ENCODE results near the gene CLCA2. TPM values are rescaled to one million over a fixed set of nuclear protein-coding genes. Genes with fewer than 3 reads are reported as not detected.

Gene CLCA2
- total and polyA plus RNA-seq, 2 of the 8 experiments (the other 6 are each of a cell fraction or from before 2014, with no cell fraction given), result not detected

DNA sequence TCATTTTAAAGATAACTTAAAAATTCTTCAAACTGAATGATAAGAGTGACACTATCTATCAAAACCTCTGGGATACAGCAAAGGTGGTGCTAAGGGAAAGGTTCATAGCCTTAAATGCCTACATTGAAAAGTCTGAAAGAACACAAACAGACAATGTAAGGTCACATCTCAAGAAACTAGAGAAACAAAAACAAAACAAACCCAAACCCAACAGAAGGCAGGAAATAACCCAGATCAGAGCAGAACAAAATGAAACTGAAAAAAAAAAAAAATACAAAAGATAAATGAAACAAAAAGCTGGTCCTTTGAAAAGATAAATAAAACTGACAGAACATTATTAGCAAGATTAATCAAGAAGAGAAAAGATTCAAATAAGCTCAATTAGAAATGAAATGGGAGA, 34.7 kb upstream of the CLCA2 start:
- Histone ChIP-seq H2BK15ac (ENCODE audit: low read length) (no peak overlapping the region), H4K5ac (ENCODE audit: insufficient read length, low read depth, low read length) (no peak overlapping the region), H3K23me2 (ENCODE audit: low read depth, low read length) (no peaks in the 10 kb centered on the region), H3K36me3 (ENCODE audit: control insufficient read depth in 2 of 4, insufficient read depth in 4 of 4, low read length in 3 of 4) (no peaks in the 10 kb centered on the region; a peak in 1 of 8 replicates), H3K23ac (ENCODE audit: insufficient read length) (no peak overlapping the region), H3K18ac (ENCODE audit: extremely low read depth, low read length) (no peak overlapping the region), H2BK120ac (replicated peaks; ENCODE audit: low read depth, low read length) (no peak overlapping the region), H3K9ac (replicated peaks in 1 of 4; ENCODE audit: extremely low read depth in 1 of 4, low read depth in 3 of 4, low read length in 3 of 4) (no peak overlapping the region), H2AFZ (ENCODE audit: low read length) (no peak overlapping the region), H3K4me2 (ENCODE audit: insufficient read depth in 1 of 2, low read depth in 2 of 2, low read length in 2 of 2) (no peak overlapping the region), H3K4ac (replicated peaks; ENCODE audit: insufficient read length, low read depth, low read length) (no peak overlapping the region), H4K91ac (replicated peaks; ENCODE audit: insufficient read length, low read length) (no peak overlapping the region), H3K56ac (replicated peaks; ENCODE audit: insufficient read length, low read depth, low read length) (no peak overlapping the region), H2AK5ac (ENCODE audit: low read depth, low read length) (no peak overlapping the region), H4K20me1 (replicated peaks in 1 of 2; ENCODE audit: control insufficient read depth in 1 of 2, insufficient read depth in 2 of 2, low read length in 2 of 2) (no peaks in the 10 kb centered on the region), H3K79me1 (ENCODE audit: low read depth, low read length) (no peaks in the 10 kb centered on the region), H3K9me3 (ENCODE audit: insufficient read depth in 2 of 2, low read depth in 1 of 2, low read length in 1 of 2) (no peaks in the 10 kb centered on the region), H3K14ac (ENCODE audit: insufficient read length) (no peak overlapping the region), H3K4me3 (ENCODE audit: extremely low read depth in 1 of 4, insufficient read depth in 2 of 4, low read depth in 3 of 4, low read length in 4 of 4) (no peak overlapping the region), H2BK5ac (ENCODE audit: low read depth, low read length) (no peak overlapping the region), H3K79me2 (ENCODE audit: control insufficient read depth in 1 of 2, insufficient read depth in 2 of 2, low read length in 2 of 2) (peaks cover 0 to 51% of the 10 kb centered on the region in 2 experiments; a peak in 2 of 4 replicates), H3K27me3 (replicated peaks in 1 of 4; ENCODE audit: control insufficient read depth in 3 of 4, extremely low read depth in 1 of 4, insufficient read depth in 3 of 4, low read length in 3 of 4) (no peaks in the 10 kb centered on the region), H2BK20ac (ENCODE audit: low read length) (no peak overlapping the region), H3K4me1 (replicated peaks in 1 of 4; ENCODE audit: control insufficient read depth in 3 of 4, insufficient read depth in 4 of 4, low read length in 3 of 4) (no peaks in the 10 kb centered on the region), H3K27ac (ENCODE audit: low read depth, low read length) (no peak overlapping the region), H4K8ac (ENCODE audit: extremely low read depth, insufficient read depth, low read length) (no peak overlapping the region), H2BK12ac (ENCODE audit: low read depth, low read length) (no peak overlapping the region)
- ChIA-PET POLR2A (ENCODE audit: partially characterized antibody) (no interaction called here), CTCF (ENCODE audit: partially characterized antibody) (interaction anchor here (0.8 to 1.2 kb wide), 2 partner anchors 9 to 119 kb away, joined by 3 to 7 read pairs; no protein-coding TSS in a partner anchor)
- no peak for DNase-seq (ENCODE audit: low read depth in 1 of 2, low spot score in 2 of 2)
- FAIRE-seq, result no peak
- TF ChIP-seq RXRA (IDR thresholded peaks at IDR 0.05; ENCODE audit: insufficient read depth, low read depth, low read length), result no peak
- no peak for TF ChIP-seq ZNF274 (IDR thresholded peaks at IDR 0.05; ENCODE audit: borderline replicate concordance, extremely low read depth, low read length)
- no peak for TF ChIP-seq YY1 (IDR thresholded peaks at IDR 0.05; ENCODE audit: low read depth, low read length)
- TF ChIP-seq RNF2 (IDR thresholded peaks at IDR 0.05; ENCODE audit: borderline replicate concordance, low read depth, low read length, missing control alignments, poor library complexity, severe bottlenecking), result no peak
- no peak for TF ChIP-seq GABPA (IDR thresholded peaks at IDR 0.05; ENCODE audit: borderline replicate concordance, insufficient read depth, low read length)
- no peak for TF ChIP-seq KDM1A (IDR thresholded peaks at IDR 0.05; ENCODE audit: borderline replicate concordance, low read length)
- TF ChIP-seq, protein P1, sequence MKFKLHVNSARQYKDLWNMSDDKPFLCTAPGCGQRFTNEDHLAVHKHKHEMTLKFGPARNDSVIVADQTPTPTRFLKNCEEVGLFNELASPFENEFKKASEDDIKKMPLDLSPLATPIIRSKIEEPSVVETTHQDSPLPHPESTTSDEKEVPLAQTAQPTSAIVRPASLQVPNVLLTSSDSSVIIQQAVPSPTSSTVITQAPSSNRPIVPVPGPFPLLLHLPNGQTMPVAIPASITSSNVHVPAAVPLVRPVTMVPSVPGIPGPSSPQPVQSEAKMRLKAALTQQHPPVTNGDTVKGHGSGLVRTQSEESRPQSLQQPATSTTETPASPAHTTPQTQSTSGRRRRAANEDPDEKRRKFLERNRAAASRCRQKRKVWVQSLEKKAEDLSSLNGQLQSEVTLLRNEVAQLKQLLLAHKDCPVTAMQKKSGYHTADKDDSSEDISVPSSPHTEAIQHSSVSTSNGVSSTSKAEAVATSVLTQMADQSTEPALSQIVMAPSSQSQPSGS (IDR thresholded peaks at IDR 0.05; ENCODE audit: low read length), result no peak
- no peak for TF ChIP-seq TAF7 (optimal IDR thresholded peaks at IDR 0.05; ENCODE audit: borderline replicate concordance, low read depth, low read length)
- no peak for TF ChIP-seq FOSL1 (IDR thresholded peaks at IDR 0.05; ENCODE audit: insufficient read depth, low read depth, low read length)
- TF ChIP-seq TAF1 (IDR thresholded peaks at IDR 0.05; ENCODE audit: low read depth, low read length), result no peak
- no peak for TF ChIP-seq HDAC6 (IDR thresholded peaks at IDR 0.05; ENCODE audit: low read depth, low read length)
- no peak for TF ChIP-seq SIX5 (IDR thresholded peaks at IDR 0.05; ENCODE audit: low read depth, low read length)
- no peak for TF ChIP-seq SRF (IDR thresholded peaks at IDR 0.05; ENCODE audit: low read depth, low read length)
- TF ChIP-seq SP4 (IDR thresholded peaks at IDR 0.05; ENCODE audit: low read length), result no peak

Measured in H1 (cell line).